ENCODE measurements around the gene LAMA3. TPM values are rescaled to one million over a fixed set of nuclear protein-coding genes. Genes with fewer than 3 reads are reported as not detected.

LAMA3 gene
- total RNA-seq, 1 experiment from 2014 or later: 8.1 TPM

GRCh38 chr18:23857164-23857552 lies 167.9 kb downstream of the LAMA3 start:
- H3K27me3 ChIP-seq (ENCODE audit: control insufficient read depth, insufficient read depth, low read length): no peaks in the 10 kb centered on the region; the same call in 1 of the 2 replicates
- ATAC-seq (no peak), DNase-seq (ENCODE audit: low read depth, low spot score) (no peak)
- H3K4me1 ChIP-seq (ENCODE audit: control insufficient read depth, insufficient read depth, low read length): peaks cover 2% of the 10 kb centered on the region; the same call in 1 of the 2 replicates
- no peak overlapping the region for H3K27ac ChIP-seq (ENCODE audit: low read length)
- ChIA-PET CTCF (no interaction called here), POLR2A (no interaction called here)
- H3K36me3 ChIP-seq (ENCODE audit: control insufficient read depth, insufficient read depth, low read length): no peaks in the 10 kb centered on the region
- no TSS peak for BruUV-seq (replicated peaks)
- TF ChIP-seq, protein P1, sequence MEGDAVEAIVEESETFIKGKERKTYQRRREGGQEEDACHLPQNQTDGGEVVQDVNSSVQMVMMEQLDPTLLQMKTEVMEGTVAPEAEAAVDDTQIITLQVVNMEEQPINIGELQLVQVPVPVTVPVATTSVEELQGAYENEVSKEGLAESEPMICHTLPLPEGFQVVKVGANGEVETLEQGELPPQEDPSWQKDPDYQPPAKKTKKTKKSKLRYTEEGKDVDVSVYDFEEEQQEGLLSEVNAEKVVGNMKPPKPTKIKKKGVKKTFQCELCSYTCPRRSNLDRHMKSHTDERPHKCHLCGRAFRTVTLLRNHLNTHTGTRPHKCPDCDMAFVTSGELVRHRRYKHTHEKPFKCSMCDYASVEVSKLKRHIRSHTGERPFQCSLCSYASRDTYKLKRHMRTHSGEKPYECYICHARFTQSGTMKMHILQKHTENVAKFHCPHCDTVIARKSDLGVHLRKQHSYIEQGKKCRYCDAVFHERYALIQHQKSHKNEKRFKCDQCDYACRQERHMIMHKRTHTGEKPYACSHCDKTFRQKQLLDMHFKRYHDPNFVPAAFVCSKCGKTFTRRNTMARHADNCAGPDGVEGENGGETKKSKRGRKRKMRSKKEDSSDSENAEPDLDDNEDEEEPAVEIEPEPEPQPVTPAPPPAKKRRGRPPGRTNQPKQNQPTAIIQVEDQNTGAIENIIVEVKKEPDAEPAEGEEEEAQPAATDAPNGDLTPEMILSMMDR (IDR thresholded peaks at IDR 0.05): no peak
- TF ChIP-seq TCF7L2 (IDR thresholded peaks at IDR 0.05; ENCODE audit: low read depth, low read length) (no peak), SIN3A (IDR thresholded peaks at IDR 0.05; ENCODE audit: borderline replicate concordance, insufficient read depth, low read depth, low read length) (no peak), REST (IDR thresholded peaks at IDR 0.05; ENCODE audit: insufficient read depth in 1 of 2, low read depth in 2 of 2, low read length in 1 of 2) (no peak), POLR2AphosphoS5 (IDR thresholded peaks at IDR 0.05; ENCODE audit: low read depth, low read length) (no peak)
- in situ Hi-C loops (cut with HindIII; ENCODE audit: low pct_unique_long_range_greater_than_20kb, low sequenced_read_pairs) (no loop called here), intact Hi-C loops (cut with micrococcal nuclease; ENCODE audit: unreplicated experiment) (no loop called here)
- H3K4me3 ChIP-seq (ENCODE audit: low read depth in 2 of 2, low read length in 2 of 2): no peak overlapping the region
- no peaks in the 10 kb centered on the region for H3K9me3 ChIP-seq (ENCODE audit: control insufficient read depth, insufficient read depth, low read depth, low read length)

DNA sequence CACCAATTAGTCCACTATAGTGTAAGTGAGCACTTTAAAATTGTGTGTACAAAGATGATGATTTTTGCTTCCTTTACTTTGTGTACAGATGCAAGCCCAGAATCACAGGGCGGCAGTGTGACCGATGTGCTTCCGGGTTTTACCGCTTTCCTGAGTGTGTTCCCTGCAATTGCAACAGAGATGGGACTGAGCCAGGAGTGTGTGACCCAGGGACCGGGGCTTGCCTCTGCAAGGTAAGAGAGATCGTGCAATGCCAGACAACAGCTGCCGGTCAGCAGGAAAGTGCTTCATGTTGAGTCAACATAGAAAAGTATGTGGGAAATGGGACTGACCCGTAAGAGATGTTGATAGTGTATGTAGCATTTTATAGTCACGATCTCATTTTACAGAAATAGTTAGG lies 168.5 kb downstream of the LAMA3 start:
- peaks cover 3% of the 10 kb centered on the region; the same call in 1 of the 2 replicates for H3K4me1 ChIP-seq (ENCODE audit: control insufficient read depth, insufficient read depth, low read length)
- in situ Hi-C loops (cut with HindIII; ENCODE audit: low pct_unique_long_range_greater_than_20kb, low sequenced_read_pairs): no loop called here
- no peak overlapping the region for H3K4me3 ChIP-seq (ENCODE audit: low read depth in 2 of 2, low read length in 2 of 2)
- no peak for ATAC-seq
- no peaks in the 10 kb centered on the region; the same call in 1 of the 2 replicates for H3K27me3 ChIP-seq (ENCODE audit: control insufficient read depth, insufficient read depth, low read length)
- ChIA-PET CTCF (no interaction called here), POLR2A (no interaction called here)
- no peak overlapping the region for H3K27ac ChIP-seq (ENCODE audit: low read length)
- TF ChIP-seq, protein P1 (IDR thresholded peaks at IDR 0.05): no peak
- TF ChIP-seq POLR2AphosphoS5 (IDR thresholded peaks at IDR 0.05; ENCODE audit: low read depth, low read length): no peak
- TF ChIP-seq SIN3A (IDR thresholded peaks at IDR 0.05; ENCODE audit: borderline replicate concordance, insufficient read depth, low read depth, low read length): no peak
- no peak for TF ChIP-seq TCF7L2 (IDR thresholded peaks at IDR 0.05; ENCODE audit: low read depth, low read length)
- no peak for TF ChIP-seq REST (IDR thresholded peaks at IDR 0.05; ENCODE audit: insufficient read depth in 1 of 2, low read depth in 2 of 2, low read length in 1 of 2)
- H3K9me3 ChIP-seq (ENCODE audit: control insufficient read depth, insufficient read depth, low read depth, low read length): no peaks in the 10 kb centered on the region
- BruUV-seq (replicated peaks): no TSS peak
- H3K36me3 ChIP-seq (ENCODE audit: control insufficient read depth, insufficient read depth, low read length): no peaks in the 10 kb centered on the region
- no peak for DNase-seq (ENCODE audit: low read depth, low spot score)
- intact Hi-C loops (cut with micrococcal nuclease; ENCODE audit: unreplicated experiment): no loop called here

Data from Panc1 (cell line).